Measurements from ENCODE around the gene HOXA9. TPM values are rescaled to one million over a fixed set of nuclear protein-coding genes. Genes with fewer than 3 reads are reported as not detected.

The HOXA9 gene
- polyA plus RNA-seq, 1 of the 3 experiments (the other 2 are of a cell fraction), result not detected

- no peak for TF ChIP-seq MAX (IDR thresholded peaks at IDR 0.05; ENCODE audit: low read depth)
- TF ChIP-seq CTCF (IDR thresholded peaks at IDR 0.05), result peak; percentile 34; the same call in 1 of the 2 replicates
Observed at GRCh38 chr7:27164367-27165088, 809 bp downstream of the HOXA9 start.

GRCh38 chr7:27164045-27164366 is 1.3 kb downstream of the HOXA9 start:
- Histone ChIP-seq H3K4me2 (no peak overlapping the region), H3K79me2 (ENCODE audit: insufficient read depth) (no peaks in the 10 kb centered on the region), H4K20me1 (ENCODE audit: insufficient read depth) (peaks cover 5% of the 10 kb centered on the region), H3K9ac (no peak overlapping the region), H3K27me3 (ENCODE audit: insufficient read depth) (peaks cover 91% of the 10 kb centered on the region), H2AFZ (ENCODE audit: low read depth) (no peak overlapping the region), H3F3A (replicated peaks; ENCODE audit: insufficient read depth) (peaks cover 13% of the 10 kb centered on the region), H3K4me3 (ENCODE audit: low read depth in 2 of 2, low read length in 1 of 2) (no peak overlapping the region), H3K36me3 (replicated peaks in 1 of 2; ENCODE audit: control insufficient read depth in 1 of 2, insufficient read depth in 2 of 2, low read length in 1 of 2) (no peaks in the 10 kb centered on the region), H3K9me2 (no peaks in the 10 kb centered on the region), H3K9me3 (no peaks in the 10 kb centered on the region), H3K4me1 (ENCODE audit: control insufficient read depth in 1 of 2, insufficient read depth in 2 of 2, low read depth in 1 of 2, low read length in 1 of 2) (peaks cover 0 to 8% of the 10 kb centered on the region in 2 experiments; a peak in 1 of 4 replicates), H3K27ac (ENCODE audit: low read depth in 2 of 2, low read length in 1 of 2) (no peak overlapping the region)
- POLR2A ChIA-PET, result no interaction called here
- DNase-seq, result no peak
- WGBS (ENCODE audit: low lambda C conversion rate), result 29% methylated on average over 12 of the region's 12 CpGs
- CTCF ChIA-PET, result interaction anchor here (0.6 to 12.1 kb wide), 5 partner anchors 11 to 1349 kb away, joined by 3 to 270 read pairs (median 31); partner anchors contain the start of genes HOXA10, HOXA3, HOXA5 and HOXA6
- no peak for TF ChIP-seq IRF3 (IDR thresholded peaks at IDR 0.05; ENCODE audit: low read depth, low read length)
- no peak for TF ChIP-seq SMC3 (IDR thresholded peaks at IDR 0.05; ENCODE audit: low read depth, low read length)
- no peak for TF ChIP-seq JUND (IDR thresholded peaks at IDR 0.05)
- no peak for TF ChIP-seq GABPA (IDR thresholded peaks at IDR 0.05; ENCODE audit: low read depth)
- no peak for TF ChIP-seq TEAD4 (IDR thresholded peaks at IDR 0.05; ENCODE audit: borderline replicate concordance, insufficient read depth)
- no peak for TF ChIP-seq USF2 (IDR thresholded peaks at IDR 0.05; ENCODE audit: borderline replicate concordance, low read depth, low read length)
- no peak for TF ChIP-seq FOSL2 (IDR thresholded peaks at IDR 0.05; ENCODE audit: borderline replicate concordance, low read depth)
- no peak for TF ChIP-seq NFIC (IDR thresholded peaks at IDR 0.05; ENCODE audit: borderline replicate concordance)
- TF ChIP-seq ELF1 (IDR thresholded peaks at IDR 0.05), result no peak
- TF ChIP-seq ZBTB33 (IDR thresholded peaks at IDR 0.05; ENCODE audit: borderline replicate concordance, low read depth), result no peak
- no peak for TF ChIP-seq EZH2phosphoT487 (IDR thresholded peaks at IDR 0.05; ENCODE audit: borderline replicate concordance, low read depth)
- no peak for TF ChIP-seq NRF1 (IDR thresholded peaks at IDR 0.05; ENCODE audit: low read depth, low read length)
- TF ChIP-seq RFX5 (IDR thresholded peaks at IDR 0.05; ENCODE audit: low read length), result no peak

More at GRCh38 chr7:27164367-27165088, 809 bp downstream of the HOXA9 start:
- Histone ChIP-seq H3K4me1 (ENCODE audit: control insufficient read depth in 1 of 2, insufficient read depth in 2 of 2, low read depth in 1 of 2, low read length in 1 of 2) (peaks cover 0 to 8% of the 10 kb centered on the region in 2 experiments; a peak in 1 of 4 replicates), H2AFZ (ENCODE audit: low read depth) (no peak overlapping the region), H3F3A (replicated peaks; ENCODE audit: insufficient read depth) (peaks cover 13% of the 10 kb centered on the region), H4K20me1 (ENCODE audit: insufficient read depth) (peaks cover 5% of the 10 kb centered on the region), H3K4me2 (0 out of 2 replicates have a peak overlapping the region, but pooled peaks have one; percentile 4), H3K9ac (no peak overlapping the region), H3K27me3 (ENCODE audit: insufficient read depth) (peaks cover 91% of the 10 kb centered on the region), H3K27ac (ENCODE audit: low read depth in 2 of 2, low read length in 1 of 2) (no peak overlapping the region), H3K4me3 (ENCODE audit: low read depth in 2 of 2, low read length in 1 of 2) (no peak overlapping the region), H3K9me3 (no peaks in the 10 kb centered on the region), H3K79me2 (ENCODE audit: insufficient read depth) (no peaks in the 10 kb centered on the region), H3K9me2 (no peaks in the 10 kb centered on the region), H3K36me3 (replicated peaks in 1 of 2; ENCODE audit: control insufficient read depth in 1 of 2, insufficient read depth in 2 of 2, low read length in 1 of 2) (no peaks in the 10 kb centered on the region)
- POLR2A ChIA-PET, result no interaction called here
- DNase-seq, result no peak
- 15% methylated on average over 33 of the region's 47 CpGs for WGBS (ENCODE audit: low lambda C conversion rate)
- CTCF ChIA-PET, result interaction anchor here (0.6 to 12.1 kb wide), 4 partner anchors 10 to 1348 kb away, joined by 3 to 270 read pairs (median 104); partner anchors contain the start of genes HOXA10, HOXA3, HOXA5 and HOXA6
